HepG2 (cell line): ENCODE data around the gene ARHGAP45. TPM values are rescaled to one million over a fixed set of nuclear protein-coding genes. Genes with fewer than 3 reads are reported as not detected.

Experiments
- ATF6 ChIP-seq: sonication (generic); formaldehyde crosslinking; conservative IDR thresholded peaks from 2 replicates; pipeline ENCODE4 v1.4.0; 2020; ENCODE audit warnings: missing genetic modification reagents
- HOXD1 ChIP-seq: sonication (generic); formaldehyde crosslinking; IDR thresholded peaks from 2 replicates; pipeline ENCODE4 v1.5.0; 2020; ENCODE audit warnings: missing genetic modification reagents
- KMT2A ChIP-seq: sonication (generic); formaldehyde crosslinking; IDR thresholded peaks from 2 replicates; pipeline ENCODE4 v1.4.0; 2020; ENCODE audit warnings: missing genetic modification reagents
- MAFG ChIP-seq: sonication (generic); formaldehyde crosslinking; IDR thresholded peaks from 2 replicates; pipeline ENCODE4 v1.5.1; 2020; ENCODE audit warnings: mild to moderate bottlenecking, missing genetic modification reagents
- MAZ ChIP-seq, 2 experiments: sonication (generic) in 1 of 2; formaldehyde crosslinking in 1 of 2; IDR thresholded peaks; 2 replicates each; pipeline versions ENCODE4 v1.5.0 to v1.6.1; 2012 to 2020; ENCODE audit warnings: low read depth in 2 of 2, mild to moderate bottlenecking in 2 of 2, borderline replicate concordance in 1 of 2, improper control_type of control experiment in 1 of 2, low read length in 1 of 2, missing genetic modification reagents in 1 of 2, moderate library complexity in 1 of 2
- RBM22 ChIP-seq: fragments of 200-400 bp; formaldehyde crosslinking; optimal IDR thresholded peaks from 2 replicates; pipeline ENCODE3; 2017; ENCODE audit warnings: mild to moderate bottlenecking, low read length, moderate library complexity
- REPIN1 ChIP-seq: sonication (generic); formaldehyde crosslinking; IDR thresholded peaks from 2 replicates; pipeline ENCODE4 v1.8.0; 2022; ENCODE audit warnings: missing genetic modification reagents, low read depth, mild to moderate bottlenecking, borderline replicate concordance
- REXO4 ChIP-seq: sonication (generic); formaldehyde crosslinking; IDR thresholded peaks from 2 replicates; pipeline ENCODE4 v1.8.0; 2022; ENCODE audit warnings: missing genetic modification reagents, mild to moderate bottlenecking, borderline replicate concordance
- SOX6 ChIP-seq, 2 experiments: fragments of 450-650 bp in 1 of 2; sonication (generic) in 1 of 2; formaldehyde crosslinking in 1 of 2; IDR thresholded peaks; 2 replicates each; pipeline versions ENCODE4 v1.4.0 to v1.6.1; 2017 to 2020; ENCODE audit warnings: antibody characterized with exemption in 1 of 2, mild to moderate bottlenecking in 1 of 2, missing genetic modification reagents in 1 of 2
- ZBTB7A ChIP-seq: sonication (generic); formaldehyde crosslinking; IDR thresholded peaks from 2 replicates; pipeline ENCODE4 v1.8.0; 2022; ENCODE audit warnings: mild to moderate bottlenecking, missing genetic modification reagents
- ZNF710 ChIP-seq: sonication (generic); formaldehyde crosslinking; IDR thresholded peaks from 2 replicates; pipeline ENCODE4 v1.5.0; 2020; ENCODE audit warnings: mild to moderate bottlenecking, missing genetic modification reagents, borderline replicate concordance
- ZNF713 ChIP-seq: sonication (generic); formaldehyde crosslinking; IDR thresholded peaks from 2 replicates; pipeline ENCODE4 v1.4.0; 2020; ENCODE audit warnings: mild to moderate bottlenecking, missing genetic modification reagents
- ZNF740 ChIP-seq: sonication (generic); formaldehyde crosslinking; IDR thresholded peaks from 2 replicates; pipeline ENCODE4 v1.4.0; 2020; ENCODE audit warnings: missing genetic modification reagents
- polyA plus RNA-seq, 8 experiments: library from polyadenylated mRNA; depleted of rRNA in 3 of 8; stranded (reverse) in 7 of 8; unstranded in 1 of 8; fragments of >200 nt; fragmentation: Illumina TruSeq in 4 of 8; extraction: Trizol in 4 of 8; gene quantifications; 2 replicates each; pipeline versions ENCODE4 v1.2.1 to v1.2.3, GENCODE V29; 2011 to 2016; ENCODE audit warnings: low read depth in 4 of 8, missing spikeins in 1 of 8, mixed read lengths in 1 of 8; ENCODE audit not compliant: insufficient read depth in 1 of 8
- total RNA-seq, 5 experiments: library from RNA; depleted of rRNA; stranded (reverse); fragments of >200 nt; fragmentation: Illumina TruSeq; extraction: Trizol; gene quantifications; 2 replicates each; pipeline ENCODE4 v1.2.3, GENCODE V29; 2016; ENCODE audit warnings: low read depth in 1 of 5
- TF ChIP-seq, protein P1 (sequence below): IDR thresholded peaks from 2 replicates; pipeline ENCODE4 v1.4.0; 2020; ENCODE audit warnings: mild to moderate bottlenecking, missing genetic modification reagents
- TF ChIP-seq, protein P2 (sequence below): IDR thresholded peaks from 2 replicates; pipeline ENCODE4 v1.6.1; 2016

Gene ARHGAP45
- total and polyA plus RNA-seq, 2 of the 13 experiments (the other 11 are each of a cell fraction or from before 2014, with no cell fraction given) = 0.84 to 32.0 TPM

DNA sequence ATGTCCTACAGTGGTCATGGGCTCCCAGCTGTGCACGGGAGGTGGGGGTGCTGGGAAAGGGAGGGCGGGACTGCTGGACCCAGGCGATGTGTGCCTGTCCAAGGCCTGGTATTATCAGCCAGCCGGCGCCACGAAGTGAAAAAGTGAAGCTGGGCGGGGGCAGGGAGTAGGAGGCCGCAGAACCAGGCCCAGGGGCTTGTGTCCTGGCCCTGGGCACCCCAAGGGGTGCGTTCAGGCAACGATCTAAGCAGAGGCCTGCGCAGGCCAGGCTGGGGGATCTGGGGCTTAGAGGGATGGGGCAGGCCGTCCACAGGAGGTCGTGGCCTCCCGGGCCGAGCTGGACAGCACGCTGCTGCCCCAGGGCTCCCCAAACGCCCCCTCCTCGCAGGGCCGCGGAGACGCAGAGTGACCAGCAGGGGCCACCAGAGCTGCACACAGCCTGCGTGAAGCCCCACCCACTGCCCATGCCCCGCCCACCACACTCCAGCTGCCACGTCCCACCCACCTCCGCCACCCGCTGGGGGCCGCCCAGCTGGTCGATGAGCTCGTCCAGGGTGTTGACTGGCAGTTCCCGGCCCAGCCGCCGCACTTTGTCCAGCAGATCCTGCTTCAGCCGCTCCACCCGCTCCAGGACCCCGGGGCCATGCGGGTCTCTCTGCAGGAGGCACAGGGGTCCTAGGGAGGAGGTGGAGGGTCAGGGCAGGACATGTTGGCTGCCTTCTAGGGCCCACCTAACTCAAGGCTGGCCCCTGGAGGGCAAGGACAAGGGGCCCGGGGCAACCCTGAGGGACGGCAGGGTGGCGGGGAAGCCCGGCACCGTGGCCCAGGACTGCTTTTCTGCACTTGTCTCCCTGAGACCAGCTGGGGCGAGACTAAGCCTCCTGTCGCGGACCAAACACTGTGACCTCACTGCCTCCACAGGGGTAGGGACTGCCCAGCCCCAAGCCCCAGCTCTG is 46.3 kb downstream of the ARHGAP45 start (continued):
- no peak for TF ChIP-seq ATF6 (CRISPR knock-in tag)
- TF ChIP-seq ZNF710 (CRISPR knock-in tag) = no peak
- no peak for TF ChIP-seq MAFG (CRISPR knock-in tag)
- TF ChIP-seq ZNF713 = peak; percentile 94; the same call in 1 of the 2 replicates
- peak; percentile 92 for TF ChIP-seq ZBTB7A (CRISPR knock-in tag)
- TF ChIP-seq HOXD1 (CRISPR knock-in tag) = no peak; the same call in 1 of the 2 replicates
- no peak for TF ChIP-seq REXO4 (CRISPR knock-in tag)
- TF ChIP-seq, protein P1, sequence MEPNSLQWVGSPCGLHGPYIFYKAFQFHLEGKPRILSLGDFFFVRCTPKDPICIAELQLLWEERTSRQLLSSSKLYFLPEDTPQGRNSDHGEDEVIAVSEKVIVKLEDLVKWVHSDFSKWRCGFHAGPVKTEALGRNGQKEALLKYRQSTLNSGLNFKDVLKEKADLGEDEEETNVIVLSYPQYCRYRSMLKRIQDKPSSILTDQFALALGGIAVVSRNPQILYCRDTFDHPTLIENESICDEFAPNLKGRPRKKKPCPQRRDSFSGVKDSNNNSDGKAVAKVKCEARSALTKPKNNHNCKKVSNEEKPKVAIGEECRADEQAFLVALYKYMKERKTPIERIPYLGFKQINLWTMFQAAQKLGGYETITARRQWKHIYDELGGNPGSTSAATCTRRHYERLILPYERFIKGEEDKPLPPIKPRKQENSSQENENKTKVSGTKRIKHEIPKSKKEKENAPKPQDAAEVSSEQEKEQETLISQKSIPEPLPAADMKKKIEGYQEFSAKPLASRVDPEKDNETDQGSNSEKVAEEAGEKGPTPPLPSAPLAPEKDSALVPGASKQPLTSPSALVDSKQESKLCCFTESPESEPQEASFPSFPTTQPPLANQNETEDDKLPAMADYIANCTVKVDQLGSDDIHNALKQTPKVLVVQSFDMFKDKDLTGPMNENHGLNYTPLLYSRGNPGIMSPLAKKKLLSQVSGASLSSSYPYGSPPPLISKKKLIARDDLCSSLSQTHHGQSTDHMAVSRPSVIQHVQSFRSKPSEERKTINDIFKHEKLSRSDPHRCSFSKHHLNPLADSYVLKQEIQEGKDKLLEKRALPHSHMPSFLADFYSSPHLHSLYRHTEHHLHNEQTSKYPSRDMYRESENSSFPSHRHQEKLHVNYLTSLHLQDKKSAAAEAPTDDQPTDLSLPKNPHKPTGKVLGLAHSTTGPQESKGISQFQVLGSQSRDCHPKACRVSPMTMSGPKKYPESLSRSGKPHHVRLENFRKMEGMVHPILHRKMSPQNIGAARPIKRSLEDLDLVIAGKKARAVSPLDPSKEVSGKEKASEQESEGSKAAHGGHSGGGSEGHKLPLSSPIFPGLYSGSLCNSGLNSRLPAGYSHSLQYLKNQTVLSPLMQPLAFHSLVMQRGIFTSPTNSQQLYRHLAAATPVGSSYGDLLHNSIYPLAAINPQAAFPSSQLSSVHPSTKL (CRISPR knock-in tag) = peak; percentile 58; the same call in 1 of the 2 replicates
- TF ChIP-seq, protein P2, sequence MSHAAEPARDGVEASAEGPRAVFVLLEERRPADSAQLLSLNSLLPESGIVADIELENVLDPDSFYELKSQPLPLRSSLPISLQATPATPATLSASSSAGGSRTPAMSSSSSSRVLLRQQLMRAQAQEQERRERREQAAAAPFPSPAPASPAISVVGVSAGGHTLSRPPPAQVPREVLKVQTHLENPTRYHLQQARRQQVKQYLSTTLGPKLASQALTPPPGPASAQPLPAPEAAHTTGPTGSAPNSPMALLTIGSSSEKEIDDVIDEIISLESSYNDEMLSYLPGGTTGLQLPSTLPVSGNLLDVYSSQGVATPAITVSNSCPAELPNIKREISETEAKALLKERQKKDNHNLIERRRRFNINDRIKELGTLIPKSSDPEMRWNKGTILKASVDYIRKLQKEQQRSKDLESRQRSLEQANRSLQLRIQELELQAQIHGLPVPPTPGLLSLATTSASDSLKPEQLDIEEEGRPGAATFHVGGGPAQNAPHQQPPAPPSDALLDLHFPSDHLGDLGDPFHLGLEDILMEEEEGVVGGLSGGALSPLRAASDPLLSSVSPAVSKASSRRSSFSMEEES = peak; percentile 66
- TF ChIP-seq REPIN1 (CRISPR knock-in tag) = peak; percentile 83
- 0 out of 2 replicates have a peak, but pooled peaks have one; percentile 61 for TF ChIP-seq ZNF740 (CRISPR knock-in tag)
- TF ChIP-seq SOX6 (IDR thresholded peaks at IDR 0.05) = no peak
- TF ChIP-seq SOX6 (CRISPR knock-in tag; IDR thresholded peaks at IDR 0.05) = peak; percentile 46
- peak; percentile 66 for TF ChIP-seq RBM22
- peak; percentile 92 for TF ChIP-seq MAZ (IDR thresholded peaks at IDR 0.05; ENCODE audit: borderline replicate concordance, low read depth, low read length)
- peak; percentile 98 for TF ChIP-seq MAZ (CRISPR knock-in tag; IDR thresholded peaks at IDR 0.05; ENCODE audit: low read depth)
- TF ChIP-seq KMT2A (CRISPR knock-in tag) = peak; percentile 39; the same call in 1 of the 2 replicates
